WERI-Rb-1 (cell line): ENCODE data around the gene VMP1.
"Not testable (repeated sequence)": the region's sequence is repeated elsewhere in the genome, so short reads cannot be mapped to it uniquely, and the experiment has no call there.

ENCODE experiments used
- DNase-seq: peaks from one replicate; pipeline ENCODE4 v3.0.0-alpha.2; 2020
- H3K27ac ChIP-seq: fragments of 250-450 bp; sonication (Bioruptor Pico); 2 replicates; pipeline ENCODE4 v1.5.1; 2020; ENCODE audit warnings: mild to moderate bottlenecking, moderate library complexity
- H3K27me3 ChIP-seq: fragments of 250-450 bp; sonication (Bioruptor Pico); 2 replicates; pipeline ENCODE4 v1.5.1; 2021; ENCODE audit warnings: mild to moderate bottlenecking, low read depth, moderate library complexity; ENCODE audit not compliant: insufficient read depth, severe bottlenecking
- H3K36me3 ChIP-seq: fragments of 250-450 bp; sonication (Bioruptor Pico); 2 replicates; pipeline ENCODE4 v1.5.1; 2020; ENCODE audit warnings: mild to moderate bottlenecking, moderate library complexity
- H3K4me3 ChIP-seq: 2 replicates; pipeline ENCODE4 v1.5.1; 2011; ENCODE audit warnings: low read depth, mild to moderate bottlenecking, control low read depth, low read length
- H3K9me3 ChIP-seq: fragments of 250-450 bp; sonication (Bioruptor Pico); 2 replicates; pipeline ENCODE4 v1.5.1; 2021; ENCODE audit warnings: mild to moderate bottlenecking, moderate library complexity; ENCODE audit not compliant: severe bottlenecking
- TF ChIP-seq, protein P1 (sequence below): IDR thresholded peaks from 2 replicates; pipeline ENCODE4 v1.5.1; 2011; ENCODE audit warnings: low read depth, mild to moderate bottlenecking, control low read depth, inconsistent platforms, low read length

The VMP1 gene

DNA sequence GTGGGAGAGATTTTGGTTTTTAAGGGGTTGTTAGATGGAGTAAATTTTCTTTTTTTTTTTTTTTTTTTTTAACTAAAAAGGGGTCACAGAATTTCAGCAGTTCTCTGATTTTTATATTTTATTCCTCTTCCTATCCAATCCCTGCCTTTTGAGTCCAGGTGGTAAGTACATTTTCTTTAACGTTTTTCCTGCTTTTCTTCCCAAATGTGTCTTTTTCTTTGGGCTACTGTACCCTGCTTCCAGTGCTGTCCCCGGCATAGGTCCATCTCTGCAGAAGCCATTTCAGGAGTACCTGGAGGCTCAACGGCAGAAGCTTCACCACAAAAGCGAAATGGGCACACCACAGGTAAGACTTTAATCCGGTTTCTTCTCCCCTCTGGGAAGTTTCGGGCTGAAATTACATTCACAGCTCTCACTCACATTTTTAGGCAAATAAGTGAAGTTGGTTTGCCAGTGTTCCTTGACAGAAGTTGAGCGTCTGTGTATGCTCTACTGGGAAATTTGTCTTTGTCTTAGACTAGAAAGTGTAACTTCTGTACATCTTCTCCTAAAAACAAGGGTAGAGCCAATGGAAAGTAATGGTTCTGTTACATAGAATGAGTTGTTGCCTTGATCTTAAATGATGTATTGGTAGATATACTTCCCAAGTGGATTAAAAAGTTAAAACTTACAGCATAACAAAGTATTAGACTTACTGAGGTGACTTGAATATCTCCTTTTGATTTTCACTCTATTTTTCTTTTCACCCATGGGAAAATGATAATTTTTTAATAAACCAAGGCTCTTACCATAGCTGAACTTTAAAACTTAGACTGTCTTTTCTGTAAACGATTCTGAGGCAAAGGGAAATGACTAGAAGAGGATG lies 130.8 kb downstream of the VMP1 start:
- Histone ChIP-seq H3K36me3 (peaks cover 37% of the 10 kb centered on the region), H3K4me3 (no peak overlapping the region), H3K9me3 (no peaks in the 10 kb centered on the region), H3K27ac (no peak overlapping the region), H3K27me3 (no peaks in the 10 kb centered on the region)
- DNase-seq = no peak
- TF ChIP-seq, protein P1, sequence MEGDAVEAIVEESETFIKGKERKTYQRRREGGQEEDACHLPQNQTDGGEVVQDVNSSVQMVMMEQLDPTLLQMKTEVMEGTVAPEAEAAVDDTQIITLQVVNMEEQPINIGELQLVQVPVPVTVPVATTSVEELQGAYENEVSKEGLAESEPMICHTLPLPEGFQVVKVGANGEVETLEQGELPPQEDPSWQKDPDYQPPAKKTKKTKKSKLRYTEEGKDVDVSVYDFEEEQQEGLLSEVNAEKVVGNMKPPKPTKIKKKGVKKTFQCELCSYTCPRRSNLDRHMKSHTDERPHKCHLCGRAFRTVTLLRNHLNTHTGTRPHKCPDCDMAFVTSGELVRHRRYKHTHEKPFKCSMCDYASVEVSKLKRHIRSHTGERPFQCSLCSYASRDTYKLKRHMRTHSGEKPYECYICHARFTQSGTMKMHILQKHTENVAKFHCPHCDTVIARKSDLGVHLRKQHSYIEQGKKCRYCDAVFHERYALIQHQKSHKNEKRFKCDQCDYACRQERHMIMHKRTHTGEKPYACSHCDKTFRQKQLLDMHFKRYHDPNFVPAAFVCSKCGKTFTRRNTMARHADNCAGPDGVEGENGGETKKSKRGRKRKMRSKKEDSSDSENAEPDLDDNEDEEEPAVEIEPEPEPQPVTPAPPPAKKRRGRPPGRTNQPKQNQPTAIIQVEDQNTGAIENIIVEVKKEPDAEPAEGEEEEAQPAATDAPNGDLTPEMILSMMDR = no peak

DNA sequence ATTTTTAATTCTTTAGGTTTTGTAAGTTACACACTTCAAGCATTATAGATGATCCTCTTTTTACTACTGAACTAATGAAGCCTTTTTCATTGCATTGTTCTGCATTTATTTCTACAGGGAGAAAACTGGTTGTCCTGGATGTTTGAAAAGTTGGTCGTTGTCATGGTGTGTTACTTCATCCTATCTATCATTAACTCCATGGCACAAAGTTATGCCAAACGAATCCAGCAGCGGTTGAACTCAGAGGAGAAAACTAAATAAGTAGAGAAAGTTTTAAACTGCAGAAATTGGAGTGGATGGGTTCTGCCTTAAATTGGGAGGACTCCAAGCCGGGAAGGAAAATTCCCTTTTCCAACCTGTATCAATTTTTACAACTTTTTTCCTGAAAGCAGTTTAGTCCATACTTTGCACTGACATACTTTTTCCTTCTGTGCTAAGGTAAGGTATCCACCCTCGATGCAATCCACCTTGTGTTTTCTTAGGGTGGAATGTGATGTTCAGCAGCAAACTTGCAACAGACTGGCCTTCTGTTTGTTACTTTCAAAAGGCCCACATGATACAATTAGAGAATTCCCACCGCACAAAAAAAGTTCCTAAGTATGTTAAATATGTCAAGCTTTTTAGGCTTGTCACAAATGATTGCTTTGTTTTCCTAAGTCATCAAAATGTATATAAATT lies 132.3 kb downstream of the VMP1 start:
- TF ChIP-seq, protein P1 = no peak
- no peaks in the 10 kb centered on the region for H3K27me3 ChIP-seq
- no peak overlapping the region for H3K27ac ChIP-seq
- H3K4me3 ChIP-seq = no peak overlapping the region
- peaks cover 37% of the 10 kb centered on the region for H3K36me3 ChIP-seq
- no peaks in the 10 kb centered on the region for H3K9me3 ChIP-seq
- DNase-seq = no peak

DNA sequence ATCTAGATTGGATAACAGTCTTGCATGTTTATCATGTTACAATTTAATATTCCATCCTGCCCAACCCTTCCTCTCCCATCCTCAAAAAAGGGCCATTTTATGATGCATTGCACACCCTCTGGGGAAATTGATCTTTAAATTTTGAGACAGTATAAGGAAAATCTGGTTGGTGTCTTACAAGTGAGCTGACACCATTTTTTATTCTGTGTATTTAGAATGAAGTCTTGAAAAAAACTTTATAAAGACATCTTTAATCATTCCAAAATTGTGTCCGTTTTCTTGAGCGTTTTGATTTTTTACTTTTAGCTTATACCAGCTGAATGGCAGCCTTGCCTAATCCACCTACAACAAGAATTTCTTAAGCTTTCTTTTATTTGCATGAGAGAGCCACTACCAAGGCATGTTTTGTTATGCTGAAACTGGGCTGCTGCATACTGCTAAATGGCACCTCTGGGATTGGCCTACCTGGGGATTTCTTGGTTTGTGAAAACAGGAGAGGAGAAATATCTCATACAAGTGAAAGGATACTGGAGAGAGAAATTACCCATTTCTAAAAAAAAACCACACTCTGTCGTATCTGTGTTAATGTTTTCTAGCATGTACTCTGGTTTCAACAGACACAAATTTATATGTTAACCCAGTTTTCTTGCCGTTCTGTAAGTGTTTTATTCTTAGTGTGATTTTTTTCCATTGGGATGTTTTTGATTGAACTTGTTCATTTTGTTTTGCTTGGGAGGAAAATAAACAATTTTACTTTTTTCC lies 133.1 kb downstream of the VMP1 start:
- no peak for DNase-seq
- H3K9me3 ChIP-seq = no peaks in the 10 kb centered on the region
- TF ChIP-seq, protein P1 = no peak
- peaks cover 37% of the 10 kb centered on the region for H3K36me3 ChIP-seq
- H3K4me3 ChIP-seq = no peak overlapping the region
- no peak overlapping the region for H3K27ac ChIP-seq
- H3K27me3 ChIP-seq = no peaks in the 10 kb centered on the region

DNA sequence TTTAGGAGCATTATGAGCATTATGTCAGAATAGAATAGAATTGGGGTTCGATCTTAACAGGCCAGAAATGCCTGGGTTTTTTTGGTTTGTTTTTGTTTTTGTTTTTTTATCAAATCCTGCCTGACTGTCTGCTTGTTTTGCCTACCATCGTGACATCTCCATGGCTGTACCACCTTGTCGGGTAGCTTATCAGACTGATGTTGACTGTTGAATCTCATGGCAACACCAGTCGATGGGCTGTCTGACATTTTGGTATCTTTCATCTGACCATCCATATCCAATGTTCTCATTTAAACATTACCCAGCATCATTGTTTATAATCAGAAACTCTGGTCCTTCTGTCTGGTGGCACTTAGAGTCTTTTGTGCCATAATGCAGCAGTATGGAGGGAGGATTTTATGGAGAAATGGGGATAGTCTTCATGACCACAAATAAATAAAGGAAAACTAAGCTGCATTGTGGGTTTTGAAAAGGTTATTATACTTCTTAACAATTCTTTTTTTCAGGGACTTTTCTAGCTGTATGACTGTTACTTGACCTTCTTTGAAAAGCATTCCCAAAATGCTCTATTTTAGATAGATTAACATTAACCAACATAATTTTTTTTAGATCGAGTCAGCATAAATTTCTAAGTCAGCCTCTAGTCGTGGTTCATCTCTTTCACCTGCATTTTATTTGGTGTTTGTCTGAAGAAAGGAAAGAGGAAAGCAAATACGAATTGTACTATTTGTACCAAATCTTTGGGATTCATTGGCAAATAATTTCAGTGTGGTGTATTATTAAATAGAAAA lies 133.8 kb downstream of the VMP1 start:
- not testable (repeated sequence) for H3K4me3 ChIP-seq, H3K27ac ChIP-seq, H3K27me3 ChIP-seq, DNase-seq, H3K9me3 ChIP-seq
- H3K36me3 ChIP-seq = peaks cover 37% of the 10 kb centered on the region

DNA sequence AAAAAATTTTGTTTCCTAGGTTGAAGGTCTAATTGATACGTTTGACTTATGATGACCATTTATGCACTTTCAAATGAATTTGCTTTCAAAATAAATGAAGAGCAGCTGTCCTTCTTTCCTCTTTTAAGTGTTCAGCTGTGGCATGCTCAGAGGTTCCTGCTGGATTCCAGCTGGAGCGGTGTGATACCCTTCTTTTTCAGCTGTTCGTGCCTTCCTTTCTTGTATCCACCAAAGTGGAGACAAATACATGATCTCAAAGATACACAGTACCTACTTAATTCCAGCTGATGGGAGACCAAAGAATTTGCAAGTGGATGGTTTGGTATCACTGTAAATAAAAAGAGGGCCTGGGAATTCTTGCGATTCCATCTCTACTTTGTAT lies 134.4 kb downstream of the VMP1 start:
- not testable (repeated sequence) for H3K9me3 ChIP-seq, H3K27ac ChIP-seq, H3K4me3 ChIP-seq, H3K27me3 ChIP-seq, DNase-seq
- H3K36me3 ChIP-seq = peaks cover 37% of the 10 kb centered on the region

DNA sequence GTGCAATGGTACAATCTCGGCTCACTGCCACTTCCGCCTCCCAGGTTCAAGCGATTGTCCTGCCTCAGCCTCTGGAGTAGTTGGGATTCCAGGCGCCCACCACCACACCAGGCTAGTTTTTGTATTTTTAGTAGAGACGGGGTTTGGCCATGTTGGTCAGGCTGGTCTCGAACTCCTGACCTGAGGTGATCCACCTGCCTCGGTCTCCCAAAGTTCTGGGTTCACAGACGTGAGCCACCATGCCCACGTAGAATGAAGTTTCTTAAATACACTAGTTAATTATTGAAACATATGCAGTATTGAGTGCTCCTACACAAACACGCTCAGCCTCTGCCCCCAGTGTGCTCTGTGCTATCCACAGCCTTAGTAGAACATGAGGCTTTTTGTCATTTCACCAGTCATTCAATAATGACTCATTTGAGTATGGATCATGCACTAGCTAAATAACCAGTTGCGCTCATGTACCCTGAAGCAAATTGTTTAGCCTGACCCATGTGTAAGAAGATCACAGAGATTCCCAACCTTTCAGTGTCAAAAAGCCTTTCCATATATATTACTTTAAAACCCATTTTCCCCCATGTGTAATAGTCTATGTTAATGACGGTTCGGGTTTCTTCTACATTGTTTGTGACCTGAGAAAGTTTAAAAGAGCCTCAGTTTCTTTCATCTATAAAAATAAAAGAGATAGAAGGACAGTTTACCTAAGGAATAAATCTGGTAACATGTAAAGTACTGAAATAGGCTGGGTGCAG lies 135.6 kb downstream of the VMP1 start:
- Histone ChIP-seq H3K9me3 (no peaks in the 10 kb centered on the region), H3K27me3 (no peaks in the 10 kb centered on the region), H3K27ac (no peak overlapping the region), H3K36me3 (peaks cover 34% of the 10 kb centered on the region), H3K4me3 (no peak overlapping the region)
- no peak for DNase-seq
- TF ChIP-seq, protein P1 = no peak
